ENCODE data around the gene APBA3.
"Not testable (repeated sequence)": the region's sequence is repeated elsewhere in the genome, so short reads cannot be mapped to it uniquely, and the experiment has no call there.

DNA sequence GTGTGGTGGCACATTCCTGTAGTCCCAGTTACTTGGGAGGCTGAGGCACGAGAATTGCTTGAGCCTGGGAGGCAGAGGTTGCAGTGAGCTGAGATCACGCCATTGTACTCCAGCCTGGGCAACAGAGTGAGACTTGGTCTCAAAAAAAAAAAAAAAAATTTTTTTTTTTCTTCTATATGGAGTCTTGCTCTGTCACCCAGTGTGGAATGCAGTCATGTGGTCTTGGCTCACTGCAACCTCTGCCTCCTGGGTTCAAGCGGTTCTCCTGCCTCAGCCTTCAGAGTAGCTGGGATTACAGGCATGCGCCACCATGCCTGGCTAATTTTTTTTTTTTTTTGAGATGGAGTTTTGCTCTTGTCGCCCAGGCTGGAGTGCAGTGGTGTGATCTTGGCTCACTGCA, 4.3 kb upstream of the APBA3 start:
- TF ChIP-seq CTCF, POLR2A (IDR thresholded peaks at IDR 0.05): not testable (repeated sequence)
